GM23338 (cell line): Measurements from ENCODE around the gene WNK1. TPM values are rescaled to one million over a fixed set of nuclear protein-coding genes. Genes with fewer than 3 reads are reported as not detected.

Experiments used
- ATAC-seq: fragments of 200-7000 bp; cut with Tn5 transposase; 3 replicates; pipeline ENCODE4 v1.9.1; 2020
- DNase-seq: peaks from one replicate; pipeline ENCODE4 v3.0.0-alpha.2; 2015; ENCODE audit warnings: low spot score
- H2AFZ ChIP-seq: fragments of 200-600 bp; sonication (generic); 2 replicates; pipeline ENCODE4 v1.8.0; 2016; ENCODE audit warnings: antibody characterized with exemption, mild to moderate bottlenecking, moderate library complexity
- H3F3A ChIP-seq: fragments of 200-600 bp; sonication (generic); replicated peaks from 2 replicates; pipeline ENCODE4 v1.8.0; 2017; ENCODE audit warnings: antibody characterized with exemption, mixed run types, low read depth
- H3K27ac ChIP-seq: fragments of 200-600 bp; sonication (generic); 2 replicates; pipeline ENCODE4 v1.6.1; 2016; ENCODE audit warnings: low read depth
- H3K27me3 ChIP-seq: fragments of 200-600 bp; sonication (generic); 2 replicates; pipeline ENCODE4 v1.8.0; 2016; ENCODE audit warnings: mild to moderate bottlenecking, mixed run types, moderate library complexity; ENCODE audit not compliant: insufficient read depth
- H3K36me3 ChIP-seq: fragments of 200-600 bp; sonication (generic); 2 replicates; pipeline ENCODE4 v1.8.0; 2016; ENCODE audit warnings: mild to moderate bottlenecking; ENCODE audit not compliant: insufficient read depth
- H3K4me1 ChIP-seq: fragments of 200-600 bp; sonication (generic); 2 replicates; pipeline ENCODE4 v1.8.0; 2016; ENCODE audit warnings: mild to moderate bottlenecking, moderate library complexity; ENCODE audit not compliant: insufficient read depth
- H3K4me2 ChIP-seq: fragments of 200-600 bp; sonication (generic); 2 replicates; pipeline ENCODE4 v1.7.1; 2017; ENCODE audit warnings: mixed run types
- H3K4me3 ChIP-seq: fragments of 200-600 bp; sonication (generic); 2 replicates; pipeline ENCODE4 v1.6.1; 2016; ENCODE audit warnings: mixed run types
- H3K79me2 ChIP-seq: fragments of 200-600 bp; sonication (generic); replicated peaks from 2 replicates; pipeline ENCODE4 v1.8.0; 2017; ENCODE audit warnings: mild to moderate bottlenecking; ENCODE audit not compliant: insufficient read depth
- H3K9me2 ChIP-seq: fragments of 200-600 bp; sonication (generic); 2 replicates; pipeline ENCODE4 v1.8.0; 2017; ENCODE audit not compliant: insufficient read depth
- H4K20me1 ChIP-seq: fragments of 200-600 bp; sonication (generic); replicated peaks from 2 replicates; pipeline ENCODE4 v1.8.0; 2017; ENCODE audit warnings: mild to moderate bottlenecking; ENCODE audit not compliant: insufficient read depth
- H3K27ac Mint-ChIP-seq: 2 replicates; pipeline ENCODE4 v1.8.0; 2020; ENCODE audit warnings: inconsistent platforms, mild to moderate bottlenecking, moderate library complexity, mixed read lengths
- H3K27me3 Mint-ChIP-seq: 3 replicates; pipeline ENCODE4 v1.8.0; 2022; ENCODE audit warnings: low read depth, mild to moderate bottlenecking, moderate library complexity, mixed read lengths, inconsistent platforms; ENCODE audit not compliant: insufficient read depth, poor library complexity
- H3K36me3 Mint-ChIP-seq: 3 replicates; pipeline ENCODE4 v1.8.0; 2021; ENCODE audit warnings: low read depth, mild to moderate bottlenecking, inconsistent platforms, moderate library complexity, mixed read lengths
- H3K4me1 Mint-ChIP-seq: 3 replicates; pipeline ENCODE4 v1.8.0; 2020; ENCODE audit warnings: mild to moderate bottlenecking, inconsistent platforms, mixed read lengths
- H3K4me3 Mint-ChIP-seq: 3 replicates; pipeline ENCODE4 v1.8.0; 2021; ENCODE audit warnings: moderate library complexity, mild to moderate bottlenecking, inconsistent platforms, mixed read lengths
- H3K9me3 Mint-ChIP-seq: 3 replicates; pipeline ENCODE4 v1.8.0; 2020; ENCODE audit warnings: moderate library complexity, mild to moderate bottlenecking, inconsistent platforms, mixed read lengths
- CREB1 ChIP-seq: fragments of 250-450 bp; sonication (Bioruptor Pico); IDR thresholded peaks from 2 replicates; pipeline ENCODE4 v1.5.0; 2020; ENCODE audit warnings: low read depth, mild to moderate bottlenecking, moderate library complexity
- EZH2 ChIP-seq: fragments of 200-600 bp; sonication (generic); IDR thresholded peaks from one replicate; pipeline ENCODE4 v1.8.0; 2017; ENCODE audit warnings: antibody characterized with exemption, mild to moderate bottlenecking, low read depth; ENCODE audit not compliant: unreplicated experiment
- EZH2phosphoT487 ChIP-seq: fragments of 200-600 bp; sonication (generic); IDR thresholded peaks from one replicate; pipeline ENCODE4 v1.8.1; 2018; ENCODE audit warnings: antibody characterized with exemption; ENCODE audit not compliant: unreplicated experiment
- JUNB ChIP-seq: IDR thresholded peaks from one replicate; pipeline ENCODE4 v1.6.1; 2016; ENCODE audit warnings: antibody characterized with exemption; ENCODE audit not compliant: unreplicated experiment
- NANOG ChIP-seq: IDR thresholded peaks from 2 replicates; pipeline ENCODE4 v1.6.1; 2016; ENCODE audit warnings: antibody characterized with exemption, borderline replicate concordance
- POLR2AphosphoS5 ChIP-seq: IDR thresholded peaks from 2 replicates; pipeline ENCODE4 v1.6.1; 2016; ENCODE audit warnings: antibody characterized with exemption, low read depth
- STAT1 ChIP-seq: IDR thresholded peaks from one replicate; pipeline ENCODE4 v1.6.1; 2016; ENCODE audit warnings: antibody characterized with exemption; ENCODE audit not compliant: unreplicated experiment
- ZNF114 ChIP-seq: fragments of 250-450 bp; sonication (Bioruptor Pico); IDR thresholded peaks from 2 replicates; pipeline ENCODE4 v1.5.0; 2020; ENCODE audit warnings: mild to moderate bottlenecking, moderate library complexity
- ZNF331 ChIP-seq: fragments of 250-450 bp; sonication (Bioruptor Pico); IDR thresholded peaks from 2 replicates; pipeline ENCODE4 v1.5.0; 2020; ENCODE audit warnings: low read depth, mild to moderate bottlenecking, moderate library complexity
- polyA plus RNA-seq: library from polyadenylated mRNA; unstranded; fragments of >200 nt; fragmentation: Nextera tagmentation; extraction: Ambion mirVana; gene quantifications from 2 replicates; pipeline ENCODE4 v1.2.1, GENCODE V29; 2016
- total RNA-seq: library from RNA; depleted of rRNA; stranded (reverse); fragments of >200 nt; shearing (Covaris generic); gene quantifications from 2 replicates; pipeline ENCODE4 v1.2.3, GENCODE V29; 2014
- TF ChIP-seq, protein P1 (sequence below): IDR thresholded peaks from one replicate; pipeline ENCODE4 v1.6.1; 2018; ENCODE audit warnings: antibody characterized with exemption; ENCODE audit not compliant: unreplicated experiment
- TF ChIP-seq, protein P2 (sequence below): IDR thresholded peaks from 2 replicates; pipeline ENCODE4 v1.6.1; 2016; ENCODE audit warnings: antibody characterized with exemption
- TF ChIP-seq, protein P3 (sequence below): fragments of 250-450 bp; sonication (Bioruptor Pico); IDR thresholded peaks from 2 replicates; pipeline ENCODE4 v1.5.0; 2020; ENCODE audit warnings: mild to moderate bottlenecking, moderate library complexity
- TF ChIP-seq, protein P4 (sequence below), 2 experiments: fragments of 200-600 bp in 1 of 2; sonication (generic) in 1 of 2; conservative IDR thresholded peaks; 2 replicates each; pipeline versions ENCODE4 v1.5.1 to v1.6.1; 2016 to 2017; ENCODE audit warnings: antibody characterized with exemption in 2 of 2, low read depth in 2 of 2, mild to moderate bottlenecking in 2 of 2, moderate library complexity in 1 of 2

WNK1 gene
- total and polyA plus RNA-seq, 2 experiments from 2014 or later: 86.8 to 114 TPM

DNA sequence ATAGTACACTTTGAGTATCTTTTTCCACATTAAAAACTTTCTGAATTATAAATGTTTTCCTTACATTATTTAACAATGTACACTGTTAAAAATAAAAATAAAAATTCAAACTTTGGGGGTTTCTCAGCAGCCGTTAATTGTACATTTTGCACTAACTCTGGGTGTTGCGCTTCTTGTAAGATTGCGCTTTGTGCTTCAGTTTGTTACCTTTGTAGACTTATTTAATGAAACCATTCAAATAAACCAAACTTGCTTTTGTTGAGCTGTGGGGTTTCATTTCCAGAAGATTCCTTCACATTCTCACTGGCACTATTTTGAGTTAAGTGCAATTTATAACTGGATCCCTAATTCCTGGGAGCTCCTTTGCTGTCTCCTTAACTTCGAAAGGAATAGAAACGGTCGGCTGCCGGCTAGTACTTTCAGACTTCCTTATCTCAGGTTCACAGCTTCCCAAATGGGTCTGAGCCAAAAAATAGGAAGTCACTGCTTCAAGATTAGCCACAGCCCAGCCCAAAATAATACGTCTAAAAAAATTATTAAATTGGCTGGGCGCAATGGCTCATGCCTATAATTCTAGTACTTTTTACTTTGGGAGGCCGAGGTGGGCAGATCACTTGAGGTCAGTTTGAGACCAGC lies 158.9 kb downstream of the WNK1 start:
- peaks cover 4% of the 10 kb centered on the region; the same call in 1 of the 2 replicates for H4K20me1 ChIP-seq
- Mint-ChIP-seq H3K36me3 (peaks cover 77% of the 10 kb centered on the region), H3K9me3 (no peaks in the 10 kb centered on the region), H3K4me3 (no peak overlapping the region), H3K27me3 (peaks cover 7% of the 10 kb centered on the region), H3K4me1 (peaks cover 24% of the 10 kb centered on the region), H3K27ac (no peak overlapping the region)
- H3K9me2 ChIP-seq: no peaks in the 10 kb centered on the region
- no peak overlapping the region for H3K4me3 ChIP-seq
- peaks cover 6% of the 10 kb centered on the region for H3K4me1 ChIP-seq
- H3K27ac ChIP-seq: no peak overlapping the region
- TF ChIP-seq, protein P1, sequence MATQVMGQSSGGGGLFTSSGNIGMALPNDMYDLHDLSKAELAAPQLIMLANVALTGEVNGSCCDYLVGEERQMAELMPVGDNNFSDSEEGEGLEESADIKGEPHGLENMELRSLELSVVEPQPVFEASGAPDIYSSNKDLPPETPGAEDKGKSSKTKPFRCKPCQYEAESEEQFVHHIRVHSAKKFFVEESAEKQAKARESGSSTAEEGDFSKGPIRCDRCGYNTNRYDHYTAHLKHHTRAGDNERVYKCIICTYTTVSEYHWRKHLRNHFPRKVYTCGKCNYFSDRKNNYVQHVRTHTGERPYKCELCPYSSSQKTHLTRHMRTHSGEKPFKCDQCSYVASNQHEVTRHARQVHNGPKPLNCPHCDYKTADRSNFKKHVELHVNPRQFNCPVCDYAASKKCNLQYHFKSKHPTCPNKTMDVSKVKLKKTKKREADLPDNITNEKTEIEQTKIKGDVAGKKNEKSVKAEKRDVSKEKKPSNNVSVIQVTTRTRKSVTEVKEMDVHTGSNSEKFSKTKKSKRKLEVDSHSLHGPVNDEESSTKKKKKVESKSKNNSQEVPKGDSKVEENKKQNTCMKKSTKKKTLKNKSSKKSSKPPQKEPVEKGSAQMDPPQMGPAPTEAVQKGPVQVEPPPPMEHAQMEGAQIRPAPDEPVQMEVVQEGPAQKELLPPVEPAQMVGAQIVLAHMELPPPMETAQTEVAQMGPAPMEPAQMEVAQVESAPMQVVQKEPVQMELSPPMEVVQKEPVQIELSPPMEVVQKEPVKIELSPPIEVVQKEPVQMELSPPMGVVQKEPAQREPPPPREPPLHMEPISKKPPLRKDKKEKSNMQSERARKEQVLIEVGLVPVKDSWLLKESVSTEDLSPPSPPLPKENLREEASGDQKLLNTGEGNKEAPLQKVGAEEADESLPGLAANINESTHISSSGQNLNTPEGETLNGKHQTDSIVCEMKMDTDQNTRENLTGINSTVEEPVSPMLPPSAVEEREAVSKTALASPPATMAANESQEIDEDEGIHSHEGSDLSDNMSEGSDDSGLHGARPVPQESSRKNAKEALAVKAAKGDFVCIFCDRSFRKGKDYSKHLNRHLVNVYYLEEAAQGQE: no peak
- TF ChIP-seq ZNF114 (no peak), NANOG (no peak), POLR2AphosphoS5 (no peak), STAT1 (no peak), JUNB (no peak), EZH2phosphoT487 (no peak), CREB1 (CRISPR knock-in tag) (no peak), ZNF331 (CRISPR knock-in tag) (no peak), EZH2 (no peak)
- TF ChIP-seq, protein P2, sequence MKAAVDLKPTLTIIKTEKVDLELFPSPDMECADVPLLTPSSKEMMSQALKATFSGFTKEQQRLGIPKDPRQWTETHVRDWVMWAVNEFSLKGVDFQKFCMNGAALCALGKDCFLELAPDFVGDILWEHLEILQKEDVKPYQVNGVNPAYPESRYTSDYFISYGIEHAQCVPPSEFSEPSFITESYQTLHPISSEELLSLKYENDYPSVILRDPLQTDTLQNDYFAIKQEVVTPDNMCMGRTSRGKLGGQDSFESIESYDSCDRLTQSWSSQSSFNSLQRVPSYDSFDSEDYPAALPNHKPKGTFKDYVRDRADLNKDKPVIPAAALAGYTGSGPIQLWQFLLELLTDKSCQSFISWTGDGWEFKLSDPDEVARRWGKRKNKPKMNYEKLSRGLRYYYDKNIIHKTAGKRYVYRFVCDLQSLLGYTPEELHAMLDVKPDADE: no peak
- TF ChIP-seq, protein P3, sequence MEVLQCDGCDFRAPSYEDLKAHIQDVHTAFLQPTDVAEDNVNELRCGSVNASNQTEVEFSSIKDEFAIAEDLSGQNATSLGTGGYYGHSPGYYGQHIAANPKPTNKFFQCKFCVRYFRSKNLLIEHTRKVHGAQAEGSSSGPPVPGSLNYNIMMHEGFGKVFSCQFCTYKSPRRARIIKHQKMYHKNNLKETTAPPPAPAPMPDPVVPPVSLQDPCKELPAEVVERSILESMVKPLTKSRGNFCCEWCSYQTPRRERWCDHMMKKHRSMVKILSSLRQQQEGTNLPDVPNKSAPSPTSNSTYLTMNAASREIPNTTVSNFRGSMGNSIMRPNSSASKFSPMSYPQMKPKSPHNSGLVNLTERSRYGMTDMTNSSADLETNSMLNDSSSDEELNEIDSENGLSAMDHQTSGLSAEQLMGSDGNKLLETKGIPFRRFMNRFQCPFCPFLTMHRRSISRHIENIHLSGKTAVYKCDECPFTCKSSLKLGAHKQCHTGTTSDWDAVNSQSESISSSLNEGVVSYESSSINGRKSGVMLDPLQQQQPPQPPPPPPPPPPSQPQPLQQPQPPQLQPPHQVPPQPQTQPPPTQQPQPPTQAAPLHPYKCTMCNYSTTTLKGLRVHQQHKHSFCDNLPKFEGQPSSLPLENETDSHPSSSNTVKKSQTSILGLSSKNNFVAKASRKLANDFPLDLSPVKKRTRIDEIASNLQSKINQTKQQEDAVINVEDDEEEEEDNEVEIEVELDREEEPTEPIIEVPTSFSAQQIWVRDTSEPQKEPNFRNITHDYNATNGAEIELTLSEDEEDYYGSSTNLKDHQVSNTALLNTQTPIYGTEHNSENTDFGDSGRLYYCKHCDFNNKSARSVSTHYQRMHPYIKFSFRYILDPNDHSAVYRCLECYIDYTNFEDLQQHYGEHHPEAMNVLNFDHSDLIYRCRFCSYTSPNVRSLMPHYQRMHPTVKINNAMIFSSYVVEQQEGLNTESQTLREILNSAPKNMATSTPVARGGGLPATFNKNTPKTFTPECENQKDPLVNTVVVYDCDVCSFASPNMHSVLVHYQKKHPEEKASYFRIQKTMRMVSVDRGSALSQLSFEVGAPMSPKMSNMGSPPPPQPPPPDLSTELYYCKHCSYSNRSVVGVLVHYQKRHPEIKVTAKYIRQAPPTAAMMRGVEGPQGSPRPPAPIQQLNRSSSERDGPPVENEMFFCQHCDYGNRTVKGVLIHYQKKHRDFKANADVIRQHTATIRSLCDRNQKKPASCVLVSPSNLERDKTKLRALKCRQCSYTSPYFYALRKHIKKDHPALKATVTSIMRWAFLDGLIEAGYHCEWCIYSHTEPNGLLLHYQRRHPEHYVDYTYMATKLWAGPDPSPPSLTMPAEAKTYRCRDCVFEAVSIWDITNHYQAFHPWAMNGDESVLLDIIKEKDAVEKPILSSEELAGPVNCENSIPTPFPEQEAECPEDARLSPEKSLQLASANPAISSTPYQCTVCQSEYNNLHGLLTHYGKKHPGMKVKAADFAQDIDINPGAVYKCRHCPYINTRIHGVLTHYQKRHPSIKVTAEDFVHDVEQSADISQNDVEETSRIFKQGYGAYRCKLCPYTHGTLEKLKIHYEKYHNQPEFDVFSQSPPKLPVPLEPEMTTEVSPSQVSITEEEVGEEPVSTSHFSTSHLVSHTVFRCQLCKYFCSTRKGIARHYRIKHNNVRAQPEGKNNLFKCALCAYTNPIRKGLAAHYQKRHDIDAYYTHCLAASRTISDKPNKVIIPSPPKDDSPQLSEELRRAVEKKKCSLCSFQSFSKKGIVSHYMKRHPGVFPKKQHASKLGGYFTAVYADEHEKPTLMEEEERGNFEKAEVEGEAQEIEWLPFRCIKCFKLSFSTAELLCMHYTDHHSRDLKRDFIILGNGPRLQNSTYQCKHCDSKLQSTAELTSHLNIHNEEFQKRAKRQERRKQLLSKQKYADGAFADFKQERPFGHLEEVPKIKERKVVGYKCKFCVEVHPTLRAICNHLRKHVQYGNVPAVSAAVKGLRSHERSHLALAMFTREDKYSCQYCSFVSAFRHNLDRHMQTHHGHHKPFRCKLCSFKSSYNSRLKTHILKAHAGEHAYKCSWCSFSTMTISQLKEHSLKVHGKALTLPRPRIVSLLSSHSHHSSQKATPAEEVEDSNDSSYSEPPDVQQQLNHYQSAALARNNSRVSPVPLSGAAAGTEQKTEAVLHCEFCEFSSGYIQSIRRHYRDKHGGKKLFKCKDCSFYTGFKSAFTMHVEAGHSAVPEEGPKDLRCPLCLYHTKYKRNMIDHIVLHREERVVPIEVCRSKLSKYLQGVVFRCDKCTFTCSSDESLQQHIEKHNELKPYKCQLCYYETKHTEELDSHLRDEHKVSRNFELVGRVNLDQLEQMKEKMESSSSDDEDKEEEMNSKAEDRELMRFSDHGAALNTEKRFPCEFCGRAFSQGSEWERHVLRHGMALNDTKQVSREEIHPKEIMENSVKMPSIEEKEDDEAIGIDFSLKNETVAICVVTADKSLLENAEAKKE (CRISPR knock-in tag): no peak
- TF ChIP-seq, protein P4, sequence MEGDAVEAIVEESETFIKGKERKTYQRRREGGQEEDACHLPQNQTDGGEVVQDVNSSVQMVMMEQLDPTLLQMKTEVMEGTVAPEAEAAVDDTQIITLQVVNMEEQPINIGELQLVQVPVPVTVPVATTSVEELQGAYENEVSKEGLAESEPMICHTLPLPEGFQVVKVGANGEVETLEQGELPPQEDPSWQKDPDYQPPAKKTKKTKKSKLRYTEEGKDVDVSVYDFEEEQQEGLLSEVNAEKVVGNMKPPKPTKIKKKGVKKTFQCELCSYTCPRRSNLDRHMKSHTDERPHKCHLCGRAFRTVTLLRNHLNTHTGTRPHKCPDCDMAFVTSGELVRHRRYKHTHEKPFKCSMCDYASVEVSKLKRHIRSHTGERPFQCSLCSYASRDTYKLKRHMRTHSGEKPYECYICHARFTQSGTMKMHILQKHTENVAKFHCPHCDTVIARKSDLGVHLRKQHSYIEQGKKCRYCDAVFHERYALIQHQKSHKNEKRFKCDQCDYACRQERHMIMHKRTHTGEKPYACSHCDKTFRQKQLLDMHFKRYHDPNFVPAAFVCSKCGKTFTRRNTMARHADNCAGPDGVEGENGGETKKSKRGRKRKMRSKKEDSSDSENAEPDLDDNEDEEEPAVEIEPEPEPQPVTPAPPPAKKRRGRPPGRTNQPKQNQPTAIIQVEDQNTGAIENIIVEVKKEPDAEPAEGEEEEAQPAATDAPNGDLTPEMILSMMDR (conservative IDR thresholded peaks at IDR 0.05; ENCODE audit: low read depth in 2 of 2): no peak
- H3K79me2 ChIP-seq: no peaks in the 10 kb centered on the region
- H3K27me3 ChIP-seq: no peaks in the 10 kb centered on the region
- H3K36me3 ChIP-seq: peaks cover 41% of the 10 kb centered on the region
- no peak for ATAC-seq
- DNase-seq: no peak
- H3K4me2 ChIP-seq: no peak overlapping the region
- H3F3A ChIP-seq: peaks cover 15% of the 10 kb centered on the region; the same call in 1 of the 2 replicates
- no peak overlapping the region for H2AFZ ChIP-seq
